HepG2 (cell line): Measurements from ENCODE around the gene SHF. TPM values are rescaled to one million over a fixed set of nuclear protein-coding genes. Genes with fewer than 3 reads are reported as not detected.

ENCODE experiments used
- BRD4 ChIP-seq: sonication (generic); formaldehyde crosslinking; IDR thresholded peaks from 2 replicates; pipeline ENCODE4 v1.4.0; 2020; ENCODE audit warnings: missing genetic modification reagents
- FLYWCH1 ChIP-seq: sonication (generic); formaldehyde crosslinking; IDR thresholded peaks from 2 replicates; pipeline ENCODE4 v1.8.1; 2023; ENCODE audit warnings: mild to moderate bottlenecking, missing genetic modification reagents
- HNF4G ChIP-seq, 2 experiments: sonication (generic) in 1 of 2; formaldehyde crosslinking in 1 of 2; IDR thresholded peaks; 2 replicates each; pipeline versions ENCODE4 v1.4.0 to v1.6.1; 2011 to 2020; ENCODE audit warnings: borderline replicate concordance in 2 of 2, low read depth in 2 of 2, mild to moderate bottlenecking in 2 of 2, low read length in 1 of 2, missing genetic modification reagents in 1 of 2, moderate library complexity in 1 of 2
- MLLT10 ChIP-seq: sonication (generic); formaldehyde crosslinking; IDR thresholded peaks from 2 replicates; pipeline ENCODE4 v1.4.0; 2020; ENCODE audit warnings: missing genetic modification reagents
- NFATC3 ChIP-seq: sonication (generic); formaldehyde crosslinking; IDR thresholded peaks from 2 replicates; pipeline ENCODE4 v1.5.1; 2020; ENCODE audit warnings: mild to moderate bottlenecking, missing genetic modification reagents
- NFRKB ChIP-seq: fragments of 450-650 bp; IDR thresholded peaks from 2 replicates; pipeline ENCODE4 v1.6.1; 2017
- RCOR2 ChIP-seq: IDR thresholded peaks from 2 replicates; pipeline ENCODE4 v1.6.1; 2016; ENCODE audit warnings: missing biosample characterization, missing genetic modification reagents
- RFXANK ChIP-seq: IDR thresholded peaks from 2 replicates; pipeline ENCODE4 v1.6.1; 2016
- SIX4 ChIP-seq: sonication (generic); formaldehyde crosslinking; IDR thresholded peaks from 2 replicates; pipeline ENCODE4 v1.4.0; 2020; ENCODE audit warnings: missing genetic modification reagents
- TBL1XR1 ChIP-seq: fragments of 150-350 bp; IDR thresholded peaks from 2 replicates; pipeline ENCODE4 v1.6.1; 2014; ENCODE audit warnings: borderline replicate concordance, low read length; ENCODE audit not compliant: partially characterized antibody
- TEAD3 ChIP-seq: optimal IDR thresholded peaks from 2 replicates; pipeline ENCODE3; 2016; ENCODE audit warnings: borderline replicate concordance
- YEATS2 ChIP-seq: sonication (generic); formaldehyde crosslinking; IDR thresholded peaks from 2 replicates; pipeline ENCODE4 v1.4.0; 2020; ENCODE audit warnings: missing genetic modification reagents, borderline replicate concordance
- ZBTB20 ChIP-seq: sonication (generic); formaldehyde crosslinking; IDR thresholded peaks from 2 replicates; pipeline ENCODE4 v1.8.1; 2023; ENCODE audit warnings: missing genetic modification reagents, low read depth, mild to moderate bottlenecking, borderline replicate concordance
- ZNF136 ChIP-seq: sonication (generic); formaldehyde crosslinking; IDR thresholded peaks from 2 replicates; pipeline ENCODE4 v1.8.1; 2022; ENCODE audit warnings: low read depth, mild to moderate bottlenecking, moderate library complexity, missing genetic modification reagents
- ZNF224 ChIP-seq: sonication (generic); formaldehyde crosslinking; IDR thresholded peaks from 2 replicates; pipeline ENCODE4 v1.5.0; 2020; ENCODE audit warnings: mild to moderate bottlenecking, missing genetic modification reagents
- ZNF225 ChIP-seq: sonication (generic); formaldehyde crosslinking; IDR thresholded peaks from 2 replicates; pipeline ENCODE4 v1.4.0; 2020; ENCODE audit warnings: mild to moderate bottlenecking, missing genetic modification reagents
- ZNF264 ChIP-seq: sonication (generic); formaldehyde crosslinking; IDR thresholded peaks from 2 replicates; pipeline ENCODE4 v1.4.0; 2020; ENCODE audit warnings: missing genetic modification reagents
- ZNF317 ChIP-seq: sonication (generic); formaldehyde crosslinking; IDR thresholded peaks from 2 replicates; pipeline ENCODE4 v1.5.0; 2020; ENCODE audit warnings: mild to moderate bottlenecking, missing genetic modification reagents
- ZNF549 ChIP-seq: sonication (generic); formaldehyde crosslinking; IDR thresholded peaks from 2 replicates; pipeline ENCODE4 v1.5.0; 2020; ENCODE audit warnings: missing genetic modification reagents
- polyA plus RNA-seq, 8 experiments: library from polyadenylated mRNA; depleted of rRNA in 3 of 8; stranded (reverse) in 7 of 8; unstranded in 1 of 8; fragments of >200 nt; fragmentation: Illumina TruSeq in 4 of 8; extraction: Trizol in 4 of 8; gene quantifications; 2 replicates each; pipeline versions ENCODE4 v1.2.1 to v1.2.3, GENCODE V29; 2011 to 2016; ENCODE audit warnings: low read depth in 4 of 8, missing spikeins in 1 of 8, mixed read lengths in 1 of 8; ENCODE audit not compliant: insufficient read depth in 1 of 8
- total RNA-seq, 5 experiments: library from RNA; depleted of rRNA; stranded (reverse); fragments of >200 nt; fragmentation: Illumina TruSeq; extraction: Trizol; gene quantifications; 2 replicates each; pipeline ENCODE4 v1.2.3, GENCODE V29; 2016; ENCODE audit warnings: low read depth in 1 of 5
- TF ChIP-seq, protein P1 (sequence below): sonication (generic); formaldehyde crosslinking; IDR thresholded peaks from 2 replicates; pipeline ENCODE4 v1.5.1; 2020; ENCODE audit warnings: mild to moderate bottlenecking, missing genetic modification reagents, moderate library complexity

The SHF gene
- total and polyA plus RNA-seq, 2 of the 13 experiments (the other 11 are each of a cell fraction or from before 2014, with no cell fraction given), result 20.9 to 25.5 TPM

DNA sequence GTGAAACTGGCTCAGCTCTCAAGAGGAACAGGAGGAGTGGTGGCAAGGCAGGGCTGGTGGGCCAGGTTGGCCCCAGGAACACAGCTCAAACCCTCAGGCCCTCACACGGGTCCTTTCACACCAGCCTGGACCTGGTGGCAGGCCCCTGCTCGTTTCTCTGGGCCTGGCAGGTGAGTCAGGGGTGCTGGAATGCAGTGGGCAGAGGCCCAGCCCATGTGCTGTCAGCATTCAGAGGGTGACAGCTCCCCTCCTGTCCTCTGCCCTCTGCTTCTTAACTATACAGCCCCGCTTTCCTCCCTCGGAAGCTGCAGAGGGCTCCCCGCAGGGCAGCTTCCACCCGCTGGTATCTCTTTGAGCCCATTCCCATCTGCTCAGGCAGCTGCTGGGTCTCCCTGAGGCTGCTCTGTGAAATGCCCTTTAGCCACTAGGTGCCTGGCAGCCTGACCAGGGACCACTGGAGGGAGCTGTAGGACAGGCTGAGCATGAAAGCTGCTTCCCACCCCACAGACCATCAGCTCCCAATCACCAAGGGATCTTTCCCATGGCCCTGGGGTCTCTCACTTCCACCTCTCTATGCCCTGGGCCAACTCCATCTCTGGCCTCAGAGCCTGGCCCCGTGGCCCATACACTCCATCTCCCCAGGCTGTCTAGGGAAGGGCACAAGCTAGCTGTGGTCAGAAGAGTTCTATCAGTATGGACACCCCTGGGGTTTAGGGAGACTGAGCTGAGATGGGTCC is 24.8 kb downstream of the SHF start (continued):
- TF ChIP-seq ZNF264 (no peak), TBL1XR1 (no peak), NFRKB (no peak), RFXANK (no peak), ZNF225 (CRISPR knock-in tag) (no peak), HNF4G (IDR thresholded peaks at IDR 0.05; ENCODE audit: borderline replicate concordance, low read depth, low read length) (no peak; the same call in 1 of the 2 replicates), HNF4G (CRISPR knock-in tag; IDR thresholded peaks at IDR 0.05; ENCODE audit: borderline replicate concordance, low read depth) (no peak), MLLT10 (CRISPR knock-in tag) (no peak), RCOR2 (no peak), ZBTB20 (no peak), FLYWCH1 (no peak), ZNF224 (CRISPR knock-in tag) (no peak), ZNF317 (no peak), TEAD3 (CRISPR knock-in tag) (peak; percentile 68), BRD4 (CRISPR knock-in tag) (no peak), SIX4 (no peak), NFATC3 (CRISPR knock-in tag) (no peak), YEATS2 (0 out of 2 replicates have a peak, but pooled peaks have one; percentile 22), ZNF549 (CRISPR knock-in tag) (no peak), ZNF136 (no peak)
- TF ChIP-seq, protein P1, sequence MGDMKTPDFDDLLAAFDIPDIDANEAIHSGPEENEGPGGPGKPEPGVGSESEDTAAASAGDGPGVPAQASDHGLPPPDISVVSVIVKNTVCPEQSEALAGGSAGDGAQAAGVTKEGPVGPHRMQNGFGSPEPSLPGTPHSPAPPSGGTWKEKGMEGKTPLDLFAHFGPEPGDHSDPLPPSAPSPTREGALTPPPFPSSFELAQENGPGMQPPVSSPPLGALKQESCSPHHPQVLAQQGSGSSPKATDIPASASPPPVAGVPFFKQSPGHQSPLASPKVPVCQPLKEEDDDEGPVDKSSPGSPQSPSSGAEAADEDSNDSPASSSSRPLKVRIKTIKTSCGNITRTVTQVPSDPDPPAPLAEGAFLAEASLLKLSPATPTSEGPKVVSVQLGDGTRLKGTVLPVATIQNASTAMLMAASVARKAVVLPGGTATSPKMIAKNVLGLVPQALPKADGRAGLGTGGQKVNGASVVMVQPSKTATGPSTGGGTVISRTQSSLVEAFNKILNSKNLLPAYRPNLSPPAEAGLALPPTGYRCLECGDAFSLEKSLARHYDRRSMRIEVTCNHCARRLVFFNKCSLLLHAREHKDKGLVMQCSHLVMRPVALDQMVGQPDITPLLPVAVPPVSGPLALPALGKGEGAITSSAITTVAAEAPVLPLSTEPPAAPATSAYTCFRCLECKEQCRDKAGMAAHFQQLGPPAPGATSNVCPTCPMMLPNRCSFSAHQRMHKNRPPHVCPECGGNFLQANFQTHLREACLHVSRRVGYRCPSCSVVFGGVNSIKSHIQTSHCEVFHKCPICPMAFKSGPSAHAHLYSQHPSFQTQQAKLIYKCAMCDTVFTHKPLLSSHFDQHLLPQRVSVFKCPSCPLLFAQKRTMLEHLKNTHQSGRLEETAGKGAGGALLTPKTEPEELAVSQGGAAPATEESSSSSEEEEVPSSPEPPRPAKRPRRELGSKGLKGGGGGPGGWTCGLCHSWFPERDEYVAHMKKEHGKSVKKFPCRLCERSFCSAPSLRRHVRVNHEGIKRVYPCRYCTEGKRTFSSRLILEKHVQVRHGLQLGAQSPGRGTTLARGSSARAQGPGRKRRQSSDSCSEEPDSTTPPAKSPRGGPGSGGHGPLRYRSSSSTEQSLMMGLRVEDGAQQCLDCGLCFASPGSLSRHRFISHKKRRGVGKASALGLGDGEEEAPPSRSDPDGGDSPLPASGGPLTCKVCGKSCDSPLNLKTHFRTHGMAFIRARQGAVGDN (CRISPR knock-in tag), result peak; percentile 52
